Stimulated activated CD4-positive, alpha-beta T cell treated with anti-CD3 and anti-CD28 coated beads, Interleukin-4, amount 100 ng/mL, for 48 hours (primary cell): ENCODE data around the gene PRKCH.
"Not testable (repeated sequence)": the region's sequence is repeated elsewhere in the genome, so short reads cannot be mapped to it uniquely, and the experiment has no call there.

Experiments
- DNase-seq, 2 donors: peaks; one replicate each; pipeline ENCODE4 v3.0.0-alpha.2; 2020; ENCODE audit warnings: low read depth in 2 of 2

Gene PRKCH

GRCh38 chr14:61514927-61515326 is 193.5 kb downstream of the PRKCH start:
- DNase-seq, result no peak

GRCh38 chr14:61515436-61516117 is 194.2 kb downstream of the PRKCH start:
- DNase-seq, result no peak

GRCh38 chr14:61516118-61516743 is 194.9 kb downstream of the PRKCH start:
- no peak for DNase-seq

- DNase-seq, result no peak
Observed at GRCh38 chr14:61516964-61517653, 195.7 kb downstream of the PRKCH start.

GRCh38 chr14:61517911-61518384 is 196.6 kb downstream of the PRKCH start:
- DNase-seq, result no peak

GRCh38 chr14:61518403-61518802 is 197.0 kb downstream of the PRKCH start:
- DNase-seq, result no peak

- DNase-seq, result no peak
Observed at GRCh38 chr14:61519106-61519505, 197.7 kb downstream of the PRKCH start.

- DNase-seq, result no peak
Observed at GRCh38 chr14:61519735-61520134, 198.4 kb downstream of the PRKCH start.

- DNase-seq, result no peak
Observed at GRCh38 chr14:61520576-61520975, 199.2 kb downstream of the PRKCH start.

- no peak for DNase-seq
Observed at GRCh38 chr14:61521773-61522172, 200.4 kb downstream of the PRKCH start.

- no peak for DNase-seq
Observed at GRCh38 chr14:61523751-61524150, 202.4 kb downstream of the PRKCH start.

GRCh38 chr14:61524211-61524806 is 202.9 kb downstream of the PRKCH start:
- no peak for DNase-seq

GRCh38 chr14:61524936-61525292 is 203.5 kb downstream of the PRKCH start:
- DNase-seq, result no peak

GRCh38 chr14:61525293-61526011 is 204.1 kb downstream of the PRKCH start:
- DNase-seq, result peak; percentile 49 to 72

- no peak for DNase-seq
Observed at GRCh38 chr14:61526405-61527312, 205.3 kb downstream of the PRKCH start.

GRCh38 chr14:61527325-61528100 is 206.1 kb downstream of the PRKCH start:
- no peak for DNase-seq

GRCh38 chr14:61528591-61529021 is 207.2 kb downstream of the PRKCH start:
- DNase-seq, result peak in 1 of 2 donors; percentile 28

GRCh38 chr14:61529360-61529759 is 208.0 kb downstream of the PRKCH start:
- not testable (repeated sequence) for DNase-seq

GRCh38 chr14:61530296-61530695 is 208.9 kb downstream of the PRKCH start:
- no peak for DNase-seq

GRCh38 chr14:61530896-61531295 is 209.5 kb downstream of the PRKCH start:
- DNase-seq, result no peak
